HCT116 (cell line): ENCODE results near the gene CSNK1E. TPM values are rescaled to one million over a fixed set of nuclear protein-coding genes. Genes with fewer than 3 reads are reported as not detected.
A peak's percentile ranks its signal among the peaks of the same experiment; 100 is the strongest.

Experiments used
- ATAC-seq: fragments of 200-7000 bp; cut with Tn5 transposase; 2 replicates; pipeline ENCODE4 v1.9.1; 2020; ENCODE audit warnings: mild to moderate bottlenecking, moderate library complexity
- BruUV-seq: library from RNA; stranded (reverse); fragments of 400-500 nt; replicated peaks from 2 replicates; lab custom pipeline; 2021; lab: Mats Ljungman, UMichigan
- CTCF ChIA-PET: fragments of 300-600 bp; sonication (Branson Sonifier 250); formaldehyde crosslinking; loops from one replicate; lab custom pipeline; 2021; ENCODE audit warnings: antibody characterized with exemption; lab: Charles Lee
- POLR2A ChIA-PET: fragments of 300-600, 350-600 bp; sonication (Branson Sonifier 250); formaldehyde crosslinking; loops from one replicate; lab custom pipeline; 2021; ENCODE audit warnings: antibody characterized with exemption; lab: Charles Lee
- RAD21 ChIA-PET, 2 experiments: fragments of 300-600 bp; sonication (Branson Sonifier 250); formaldehyde crosslinking; loops; one replicate each; lab custom pipeline; 2023; ENCODE audit warnings: low total read pairs in 2 of 2; ENCODE audit not compliant: uncharacterized antibody in 2 of 2, unreplicated experiment in 2 of 2, low non-redundant PET in 1 of 2; lab: Charles Lee
- DNase-seq: peaks from one replicate; pipeline ENCODE4 v3.0.0-alpha.2; 2010; ENCODE audit warnings: low read depth, low spot score
- H2AFZ ChIP-seq: fragments of 200-600 bp; shearing (Covaris generic), sonication (generic); 2 replicates; pipeline ENCODE4 v1.6.1; 2017; ENCODE audit warnings: low read depth, mixed run types, mixed read lengths, antibody characterized with exemption, low read length; ENCODE audit not compliant: poor library complexity, severe bottlenecking
- H3K27ac ChIP-seq: 2 replicates; pipeline ENCODE4 v1.5.1; 2012; ENCODE audit warnings: low read depth, low read length
- H3K27me3 ChIP-seq: fragments of 200-600 bp; sonication (generic); 2 replicates; pipeline ENCODE4 v1.6.1; 2016; ENCODE audit warnings: mixed run types, low read length, mixed read lengths; ENCODE audit not compliant: insufficient read depth
- H3K36me3 ChIP-seq, 2 experiments: fragments of 200-500 bp in 1 of 2; fragments of 200-600 bp in 1 of 2; sonication (Bioruptor generic) in 1 of 2; sonication (generic) in 1 of 2; 2 replicates each; pipeline versions ENCODE4 v1.5.1 to v1.6.1; 2014 to 2016; ENCODE audit warnings: low read length in 2 of 2, inconsistent platforms in 1 of 2, mixed read lengths in 1 of 2, mixed run types in 1 of 2; ENCODE audit not compliant: insufficient read depth in 2 of 2, control insufficient read depth in 1 of 2
- H3K4me1 ChIP-seq, 2 experiments: fragments of 200-600 bp in 1 of 2; sonication (generic) in 1 of 2; 2 replicates each; pipeline versions ENCODE4 v1.5.1 to v1.6.1; 2012 to 2017; ENCODE audit warnings: low read length in 2 of 2, inconsistent platforms in 1 of 2, mild to moderate bottlenecking in 1 of 2, mixed read lengths in 1 of 2, mixed run types in 1 of 2, moderate library complexity in 1 of 2; ENCODE audit not compliant: insufficient read depth in 2 of 2, control insufficient read depth in 1 of 2
- H3K4me2 ChIP-seq: fragments of 200-600 bp; sonication (generic); 2 replicates; pipeline ENCODE4 v1.6.1; 2017; ENCODE audit warnings: mixed run types, low read length, mixed read lengths
- H3K4me3 ChIP-seq, 2 experiments: fragments of 200-600 bp in 1 of 2; sonication (generic) in 1 of 2; replicated peaks in 1 of 2; 2 replicates each; pipeline ENCODE4 v1.5.1; 2011 to 2016; ENCODE audit warnings: low read length in 2 of 2, control low read depth in 1 of 2, low read depth in 1 of 2, mild to moderate bottlenecking in 1 of 2, mixed read lengths in 1 of 2, mixed run types in 1 of 2
- H3K79me2 ChIP-seq: fragments of 200-600 bp; sonication (generic); 2 replicates; pipeline ENCODE4 v1.6.1; 2017; ENCODE audit warnings: mild to moderate bottlenecking, mixed run types, low read length, moderate library complexity, mixed read lengths; ENCODE audit not compliant: insufficient read depth
- H3K9ac ChIP-seq: fragments of 200-600 bp; sonication (generic); 2 replicates; pipeline ENCODE4 v1.6.1; 2016; ENCODE audit warnings: low read length, mixed read lengths
- H3K9me2 ChIP-seq: fragments of 200-600 bp; sonication (generic), shearing (Covaris generic); 2 replicates; pipeline ENCODE4 v1.6.1; 2017; ENCODE audit warnings: mixed run types, mild to moderate bottlenecking, moderate library complexity; ENCODE audit not compliant: insufficient read depth
- H3K9me3 ChIP-seq, 2 experiments: fragments of 200-500 bp in 1 of 2; fragments of 200-600 bp in 1 of 2; sonication (Bioruptor generic) in 1 of 2; sonication (generic) in 1 of 2; 2 replicates each; pipeline ENCODE4 v1.6.1; 2014 to 2017; ENCODE audit warnings: low read length in 2 of 2, mixed read lengths in 2 of 2, inconsistent platforms in 1 of 2, low read depth in 1 of 2, mild to moderate bottlenecking in 1 of 2, mixed run types in 1 of 2, moderate library complexity in 1 of 2; ENCODE audit not compliant: control insufficient read depth in 1 of 2, insufficient read depth in 1 of 2
- H4K20me1 ChIP-seq: fragments of 200-600 bp; sonication (generic), shearing (Covaris generic); 2 replicates; pipeline ENCODE4 v1.6.1; 2017; ENCODE audit warnings: mixed run types, mild to moderate bottlenecking, moderate library complexity; ENCODE audit not compliant: insufficient read depth
- CEBPB ChIP-seq: IDR thresholded peaks from 2 replicates; pipeline ENCODE4 v1.6.1; 2012; ENCODE audit warnings: low read depth
- ZNF274 ChIP-seq: fragments of 200-500 bp; sonication (Bioruptor generic); IDR thresholded peaks from 2 replicates; pipeline ENCODE4 v1.6.1; 2014; ENCODE audit warnings: mild to moderate bottlenecking, low read depth, low read length, inconsistent platforms
- intact Hi-C: fragments of 100-400 bp; cut with micrococcal nuclease; formaldehyde crosslinking; loops from 2 replicates; pipeline ENCODE4 v1.10.0; 2022
- total RNA-seq: library from RNA; stranded (reverse); gene quantifications from one replicate; pipeline ENCODE4 v1.2.1, GENCODE V29; 2021; ENCODE audit not compliant: unreplicated experiment
- TF ChIP-seq, protein P1 (sequence below), 3 experiments: fragments of 200-600 bp in 1 of 3; sonication (generic) in 1 of 3; IDR thresholded peaks in 2 of 3; conservative IDR thresholded peaks in 1 of 3; 2 replicates each; pipeline ENCODE4 v1.5.1; 2012 to 2017; ENCODE audit warnings: low read depth in 2 of 3, low read length in 2 of 3, antibody characterized with exemption in 1 of 3, borderline replicate concordance in 1 of 3, control low read depth in 1 of 3, mild to moderate bottlenecking in 1 of 3, mixed read lengths in 1 of 3, mixed run types in 1 of 3, moderate library complexity in 1 of 3; ENCODE audit not compliant: insufficient read depth in 1 of 3

CSNK1E gene
- total RNA-seq, 1 experiment from 2014 or later: 190 TPM

DNA sequence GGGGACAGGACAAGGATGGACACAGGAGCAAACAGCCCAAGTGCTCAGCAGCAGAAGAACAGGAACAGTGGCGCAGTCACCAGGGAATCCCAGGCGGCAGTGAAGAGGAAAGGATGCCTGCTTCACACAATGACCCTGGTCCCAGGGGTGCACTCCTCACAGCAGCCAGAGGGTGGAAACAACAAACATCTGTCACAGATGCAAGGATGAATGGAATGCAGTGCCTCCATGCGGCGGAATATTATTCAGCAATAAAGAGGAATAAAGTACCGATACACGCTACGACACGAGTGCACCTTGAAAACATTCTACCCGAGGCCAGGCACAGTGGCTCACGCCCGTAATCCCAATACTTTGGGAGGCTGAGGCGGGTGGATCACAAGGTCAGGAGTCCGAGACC lies 12.7 kb downstream of the CSNK1E start:
- TF ChIP-seq, protein P1, sequence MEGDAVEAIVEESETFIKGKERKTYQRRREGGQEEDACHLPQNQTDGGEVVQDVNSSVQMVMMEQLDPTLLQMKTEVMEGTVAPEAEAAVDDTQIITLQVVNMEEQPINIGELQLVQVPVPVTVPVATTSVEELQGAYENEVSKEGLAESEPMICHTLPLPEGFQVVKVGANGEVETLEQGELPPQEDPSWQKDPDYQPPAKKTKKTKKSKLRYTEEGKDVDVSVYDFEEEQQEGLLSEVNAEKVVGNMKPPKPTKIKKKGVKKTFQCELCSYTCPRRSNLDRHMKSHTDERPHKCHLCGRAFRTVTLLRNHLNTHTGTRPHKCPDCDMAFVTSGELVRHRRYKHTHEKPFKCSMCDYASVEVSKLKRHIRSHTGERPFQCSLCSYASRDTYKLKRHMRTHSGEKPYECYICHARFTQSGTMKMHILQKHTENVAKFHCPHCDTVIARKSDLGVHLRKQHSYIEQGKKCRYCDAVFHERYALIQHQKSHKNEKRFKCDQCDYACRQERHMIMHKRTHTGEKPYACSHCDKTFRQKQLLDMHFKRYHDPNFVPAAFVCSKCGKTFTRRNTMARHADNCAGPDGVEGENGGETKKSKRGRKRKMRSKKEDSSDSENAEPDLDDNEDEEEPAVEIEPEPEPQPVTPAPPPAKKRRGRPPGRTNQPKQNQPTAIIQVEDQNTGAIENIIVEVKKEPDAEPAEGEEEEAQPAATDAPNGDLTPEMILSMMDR (IDR thresholded peaks at IDR 0.05 in 2 of 3, conservative IDR thresholded peaks at IDR 0.05 in 1 of 3; ENCODE audit: borderline replicate concordance in 1 of 3, insufficient read depth in 1 of 3, low read depth in 2 of 3, low read length in 2 of 3): 0 out of 6 replicates have a peak, but pooled peaks of 1 of the 3 experiments have one; percentile 8
- TF ChIP-seq ZNF274: no peak
- BruUV-seq: no TSS peak
- Histone ChIP-seq H3K4me1 (peaks cover 0 to 14% of the 10 kb centered on the region in 2 experiments; a peak in 1 of 4 replicates), H3K4me3 (no peak overlapping the region), H3K27me3 (no peaks in the 10 kb centered on the region), H3K9me2 (no peaks in the 10 kb centered on the region), H3K79me2 (peaks cover 96% of the 10 kb centered on the region), H2AFZ (no peak overlapping the region), H3K9ac (no peak overlapping the region), H3K9me3 (no peaks in the 10 kb centered on the region), H3K4me2 (no peak overlapping the region), H4K20me1 (peaks cover 13% of the 10 kb centered on the region; the same call in 1 of the 2 replicates), H3K27ac (no peak overlapping the region), H3K36me3 (peaks cover 44 to 55% of the 10 kb centered on the region in 2 experiments; a peak in 3 of 4 replicates)
- ChIA-PET RAD21 (no interaction called here), CTCF (no interaction called here), POLR2A (interaction anchor here (0.6 kb wide), 1 partner anchor 128 kb away, joined by 3 read pairs; no protein-coding TSS in a partner anchor)
- DNase-seq (no peak), ATAC-seq (no peak)
- intact Hi-C loops: no loop called here

DNA sequence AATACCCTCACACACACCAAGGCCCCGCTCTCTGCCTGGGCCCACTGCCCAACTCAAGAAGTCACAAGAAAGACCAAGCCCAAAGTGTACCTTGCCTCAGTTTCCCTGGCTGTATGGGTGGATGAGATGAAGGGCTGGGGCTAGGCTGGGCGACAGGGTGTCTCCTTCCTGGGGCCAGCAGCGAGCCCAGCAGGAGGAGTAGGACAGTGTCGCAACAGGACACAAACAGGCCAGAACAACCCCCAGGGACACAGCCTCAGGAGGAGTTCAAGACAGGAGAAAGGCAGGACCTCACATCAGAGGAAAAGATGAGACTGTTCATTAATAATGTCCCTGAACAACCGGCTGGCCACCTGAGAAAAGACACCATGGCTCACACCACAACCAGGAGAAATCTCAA lies 13.3 kb downstream of the CSNK1E start:
- Histone ChIP-seq H4K20me1 (peaks cover 11% of the 10 kb centered on the region; the same call in 1 of the 2 replicates), H3K27ac (0 out of 2 replicates have a peak overlapping the region, but pooled peaks have one; percentile 10), H3K36me3 (peaks cover 48 to 58% of the 10 kb centered on the region in 2 experiments; a peak in 3 of 4 replicates), H3K4me3 (no peak overlapping the region), H3K9ac (no peak overlapping the region), H3K9me3 (no peaks in the 10 kb centered on the region), H3K4me2 (no peak overlapping the region), H3K79me2 (peaks cover 96% of the 10 kb centered on the region), H3K9me2 (no peaks in the 10 kb centered on the region), H2AFZ (no peak overlapping the region), H3K4me1 (peaks cover 0 to 17% of the 10 kb centered on the region in 2 experiments; a peak in 1 of 4 replicates), H3K27me3 (no peaks in the 10 kb centered on the region)
- ChIA-PET CTCF (no interaction called here), RAD21 (no interaction called here), POLR2A (no interaction called here)
- DNase-seq (no peak), ATAC-seq (no peak)
- TF ChIP-seq, protein P1 (IDR thresholded peaks at IDR 0.05 in 2 of 3, conservative IDR thresholded peaks at IDR 0.05 in 1 of 3; ENCODE audit: borderline replicate concordance in 1 of 3, insufficient read depth in 1 of 3, low read depth in 2 of 3, low read length in 2 of 3): no peak
- TF ChIP-seq CEBPB: no peak
- no TSS peak for BruUV-seq
- intact Hi-C loops: no loop called here
